Measurements from ENCODE around the gene PLXNA4.

PLXNA4 gene

DNA sequence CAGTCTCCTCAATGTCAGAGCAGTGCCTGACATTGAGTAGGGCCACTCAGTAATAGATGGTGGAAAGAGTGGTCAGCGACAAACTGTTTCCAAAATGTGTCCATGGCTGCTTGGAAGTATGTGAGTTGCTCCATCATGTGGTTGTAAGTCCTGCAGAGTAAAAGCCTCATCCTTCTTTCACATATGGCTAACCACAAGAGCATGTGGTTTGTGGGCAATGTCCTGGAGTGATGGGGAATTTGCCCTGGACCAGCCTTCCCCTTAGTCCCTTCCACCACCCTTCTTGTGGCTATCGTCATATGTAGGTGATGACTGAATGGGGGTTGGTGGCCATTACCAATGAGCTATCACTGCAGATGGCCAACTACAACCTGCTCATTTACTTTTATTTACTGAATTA is 33.0 kb upstream of the PLXNA4 start:
- TF ChIP-seq ZNF311 (tag by site-specific recombination; IDR thresholded peaks at IDR 0.05; ENCODE audit: borderline replicate concordance) (no peak), ZSCAN16 (tag by site-specific recombination; IDR thresholded peaks at IDR 0.05) (no peak), ZNF785 (tag by site-specific recombination; IDR thresholded peaks at IDR 0.05) (no peak), BCL11B (tag by site-specific recombination; IDR thresholded peaks at IDR 0.05; ENCODE audit: low read depth) (no peak), ZNF501 (tag by site-specific recombination; IDR thresholded peaks at IDR 0.05) (no peak)
- no peaks in the 10 kb centered on the region for H3K4me1 ChIP-seq (ENCODE audit: control insufficient read depth, insufficient read depth, low read length)
- ChIA-PET POLR2A (no interaction called here), CTCF (interaction anchor here (0.8 to 0.9 kb wide), 2 partner anchors 25 to 29 kb away, joined by 3 to 4 read pairs; no protein-coding TSS in a partner anchor)
- no peaks in the 10 kb centered on the region for H3K9me3 ChIP-seq (ENCODE audit: control insufficient read depth, insufficient read depth, low read depth, low read length)
- H3K27ac ChIP-seq (ENCODE audit: extremely low read depth, low read depth, low read length): no peak overlapping the region
- H3K4me3 ChIP-seq (ENCODE audit: low read depth, low read length): no peak overlapping the region
- no peaks in the 10 kb centered on the region for H3K36me3 ChIP-seq (ENCODE audit: control insufficient read depth in 2 of 2, insufficient read depth in 1 of 2, low read length in 2 of 2)

DNA sequence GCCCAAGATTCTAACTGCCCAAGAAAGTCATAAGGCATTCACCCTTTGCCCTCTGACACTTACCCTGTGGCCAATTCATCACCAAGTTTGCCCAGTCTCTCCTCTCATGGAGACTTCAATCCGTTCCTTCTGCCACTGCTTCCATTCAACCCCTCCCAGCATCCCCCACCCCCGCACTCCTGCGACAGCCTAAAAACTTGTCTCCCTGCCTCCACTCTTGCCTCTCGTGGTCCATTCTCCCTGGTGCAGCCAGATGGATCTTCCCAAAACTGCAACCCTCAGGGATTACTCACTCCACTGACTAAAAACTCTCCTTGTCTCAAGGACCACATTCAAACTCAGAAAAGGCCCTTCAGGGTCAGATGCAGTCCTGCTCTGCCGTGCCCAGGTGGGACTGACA is 32.3 kb upstream of the PLXNA4 start:
- CTCF ChIA-PET: no interaction called here
- Histone ChIP-seq H3K4me1 (ENCODE audit: control insufficient read depth, insufficient read depth, low read length) (no peaks in the 10 kb centered on the region), H3K4me3 (ENCODE audit: low read depth, low read length) (no peak overlapping the region), H3K27ac (ENCODE audit: extremely low read depth, low read depth, low read length) (no peak overlapping the region), H3K9me3 (ENCODE audit: control insufficient read depth, insufficient read depth, low read depth, low read length) (no peaks in the 10 kb centered on the region), H3K36me3 (ENCODE audit: control insufficient read depth in 2 of 2, insufficient read depth in 1 of 2, low read length in 2 of 2) (no peaks in the 10 kb centered on the region)
- TF ChIP-seq PRDM1 (tag by site-specific recombination; IDR thresholded peaks at IDR 0.05) (0 out of 2 replicates have a peak, but pooled peaks have one; percentile 28), ZNF266 (tag by site-specific recombination; IDR thresholded peaks at IDR 0.05; ENCODE audit: low read depth) (no peak), YY1 (tag by site-specific recombination; IDR thresholded peaks at IDR 0.05) (no peak), YY2 (tag by site-specific recombination; IDR thresholded peaks at IDR 0.05) (no peak)
- TF ChIP-seq, protein P1, sequence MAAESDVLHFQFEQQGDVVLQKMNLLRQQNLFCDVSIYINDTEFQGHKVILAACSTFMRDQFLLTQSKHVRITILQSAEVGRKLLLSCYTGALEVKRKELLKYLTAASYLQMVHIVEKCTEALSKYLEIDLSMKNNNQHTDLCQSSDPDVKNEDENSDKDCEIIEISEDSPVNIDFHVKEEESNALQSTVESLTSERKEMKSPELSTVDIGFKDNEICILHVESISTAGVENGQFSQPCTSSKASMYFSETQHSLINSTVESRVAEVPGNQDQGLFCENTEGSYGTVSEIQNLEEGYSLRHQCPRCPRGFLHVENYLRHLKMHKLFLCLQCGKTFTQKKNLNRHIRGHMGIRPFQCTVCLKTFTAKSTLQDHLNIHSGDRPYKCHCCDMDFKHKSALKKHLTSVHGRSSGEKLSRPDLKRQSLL (tag by site-specific recombination; IDR thresholded peaks at IDR 0.05): no peak
- POLR2A ChIA-PET: no interaction called here

DNA sequence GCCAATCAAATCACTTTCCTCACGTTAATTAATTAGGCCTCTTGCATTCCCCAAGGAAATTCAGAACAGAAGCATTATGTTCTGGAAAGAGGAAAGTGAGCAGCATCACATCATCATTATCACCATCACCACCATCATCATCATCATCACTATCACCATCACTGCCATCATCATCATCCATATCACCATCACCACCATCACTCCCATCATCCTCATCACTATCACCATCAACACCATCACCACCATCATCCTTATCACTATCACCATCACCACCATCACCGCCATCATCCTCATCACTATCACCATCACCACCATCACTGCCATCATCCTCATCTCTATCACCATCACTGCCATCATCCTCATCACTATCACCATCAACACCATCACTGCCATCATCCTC is 31.4 kb upstream of the PLXNA4 start:
- no peak overlapping the region for H3K27ac ChIP-seq (ENCODE audit: extremely low read depth, low read depth, low read length)
- TF ChIP-seq, protein P2, sequence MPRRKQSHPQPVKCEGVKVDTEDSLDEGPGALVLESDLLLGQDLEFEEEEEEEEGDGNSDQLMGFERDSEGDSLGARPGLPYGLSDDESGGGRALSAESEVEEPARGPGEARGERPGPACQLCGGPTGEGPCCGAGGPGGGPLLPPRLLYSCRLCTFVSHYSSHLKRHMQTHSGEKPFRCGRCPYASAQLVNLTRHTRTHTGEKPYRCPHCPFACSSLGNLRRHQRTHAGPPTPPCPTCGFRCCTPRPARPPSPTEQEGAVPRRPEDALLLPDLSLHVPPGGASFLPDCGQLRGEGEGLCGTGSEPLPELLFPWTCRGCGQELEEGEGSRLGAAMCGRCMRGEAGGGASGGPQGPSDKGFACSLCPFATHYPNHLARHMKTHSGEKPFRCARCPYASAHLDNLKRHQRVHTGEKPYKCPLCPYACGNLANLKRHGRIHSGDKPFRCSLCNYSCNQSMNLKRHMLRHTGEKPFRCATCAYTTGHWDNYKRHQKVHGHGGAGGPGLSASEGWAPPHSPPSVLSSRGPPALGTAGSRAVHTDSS (tag by site-specific recombination; IDR thresholded peaks at IDR 0.05): peak; percentile 90
- no peak for TF ChIP-seq ZBTB1 (tag by site-specific recombination; IDR thresholded peaks at IDR 0.05)
- no peak for TF ChIP-seq ZNF571 (tag by site-specific recombination; IDR thresholded peaks at IDR 0.05)
- H3K36me3 ChIP-seq (ENCODE audit: control insufficient read depth in 2 of 2, insufficient read depth in 1 of 2, low read length in 2 of 2): no peaks in the 10 kb centered on the region
- no peaks in the 10 kb centered on the region for H3K9me3 ChIP-seq (ENCODE audit: control insufficient read depth, insufficient read depth, low read depth, low read length)
- ChIA-PET CTCF (no interaction called here), POLR2A (no interaction called here)
- no peaks in the 10 kb centered on the region for H3K4me1 ChIP-seq (ENCODE audit: control insufficient read depth, insufficient read depth, low read length)
- no peak overlapping the region for H3K4me3 ChIP-seq (ENCODE audit: low read depth, low read length)

DNA sequence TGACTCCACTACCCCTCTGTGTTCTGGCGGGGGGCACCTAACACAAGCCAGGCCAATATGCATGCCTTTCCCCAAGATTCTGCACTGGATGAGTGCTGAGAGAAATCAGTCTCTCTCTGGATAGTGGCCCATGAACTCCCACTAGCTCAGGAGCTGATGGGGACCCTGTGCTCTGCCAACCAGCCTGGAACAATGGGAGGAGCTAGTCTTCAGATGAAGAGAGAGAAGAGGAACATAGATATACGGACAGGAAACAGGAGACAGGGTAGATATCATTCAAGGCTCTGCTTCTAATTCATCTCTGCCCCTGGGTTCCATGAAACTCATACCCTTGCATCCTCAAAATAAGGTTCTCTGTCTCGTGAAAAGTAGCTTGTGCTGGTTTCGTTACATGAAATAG is 27.9 kb upstream of the PLXNA4 start:
- no peak overlapping the region for H3K4me3 ChIP-seq (ENCODE audit: low read depth, low read length)
- ChIA-PET CTCF (interaction anchor here (1.1 kb wide), 1 partner anchor 16 kb away, joined by 3 read pairs; no protein-coding TSS in a partner anchor), POLR2A (no interaction called here)
- H3K27ac ChIP-seq (ENCODE audit: extremely low read depth, low read depth, low read length): no peak overlapping the region
- H3K4me1 ChIP-seq (ENCODE audit: control insufficient read depth, insufficient read depth, low read length): no peaks in the 10 kb centered on the region
- no peaks in the 10 kb centered on the region for H3K36me3 ChIP-seq (ENCODE audit: control insufficient read depth in 2 of 2, insufficient read depth in 1 of 2, low read length in 2 of 2)
- no peaks in the 10 kb centered on the region for H3K9me3 ChIP-seq (ENCODE audit: control insufficient read depth, insufficient read depth, low read depth, low read length)
- TF ChIP-seq ZNF341 (tag by site-specific recombination; IDR thresholded peaks at IDR 0.05; ENCODE audit: low read depth): no peak
- no peak for TF ChIP-seq ZNF214 (tag by site-specific recombination; IDR thresholded peaks at IDR 0.05; ENCODE audit: borderline replicate concordance)
- no peak for TF ChIP-seq GLIS2 (tag by site-specific recombination; IDR thresholded peaks at IDR 0.05)
- no peak for TF ChIP-seq ZNF785 (tag by site-specific recombination; IDR thresholded peaks at IDR 0.05)
- no peak for TF ChIP-seq FEZF1 (tag by site-specific recombination; IDR thresholded peaks at IDR 0.05)
- no peak for TF ChIP-seq ZNF155 (tag by site-specific recombination; IDR thresholded peaks at IDR 0.05)
- no peak for TF ChIP-seq ZNF202 (tag by site-specific recombination; IDR thresholded peaks at IDR 0.05; ENCODE audit: borderline replicate concordance)
- no peak for TF ChIP-seq ZNF768 (tag by site-specific recombination; IDR thresholded peaks at IDR 0.05)
- no peak for TF ChIP-seq ZNF133 (tag by site-specific recombination; IDR thresholded peaks at IDR 0.05)
- TF ChIP-seq, protein P3, sequence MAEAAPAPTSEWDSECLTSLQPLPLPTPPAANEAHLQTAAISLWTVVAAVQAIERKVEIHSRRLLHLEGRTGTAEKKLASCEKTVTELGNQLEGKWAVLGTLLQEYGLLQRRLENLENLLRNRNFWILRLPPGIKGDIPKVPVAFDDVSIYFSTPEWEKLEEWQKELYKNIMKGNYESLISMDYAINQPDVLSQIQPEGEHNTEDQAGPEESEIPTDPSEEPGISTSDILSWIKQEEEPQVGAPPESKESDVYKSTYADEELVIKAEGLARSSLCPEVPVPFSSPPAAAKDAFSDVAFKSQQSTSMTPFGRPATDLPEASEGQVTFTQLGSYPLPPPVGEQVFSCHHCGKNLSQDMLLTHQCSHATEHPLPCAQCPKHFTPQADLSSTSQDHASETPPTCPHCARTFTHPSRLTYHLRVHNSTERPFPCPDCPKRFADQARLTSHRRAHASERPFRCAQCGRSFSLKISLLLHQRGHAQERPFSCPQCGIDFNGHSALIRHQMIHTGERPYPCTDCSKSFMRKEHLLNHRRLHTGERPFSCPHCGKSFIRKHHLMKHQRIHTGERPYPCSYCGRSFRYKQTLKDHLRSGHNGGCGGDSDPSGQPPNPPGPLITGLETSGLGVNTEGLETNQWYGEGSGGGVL (tag by site-specific recombination; IDR thresholded peaks at IDR 0.05): no peak
- TF ChIP-seq BCL11B (tag by site-specific recombination; IDR thresholded peaks at IDR 0.05; ENCODE audit: low read depth): no peak
- TF ChIP-seq ZNF514 (tag by site-specific recombination; IDR thresholded peaks at IDR 0.05): no peak
- TF ChIP-seq, protein P4, sequence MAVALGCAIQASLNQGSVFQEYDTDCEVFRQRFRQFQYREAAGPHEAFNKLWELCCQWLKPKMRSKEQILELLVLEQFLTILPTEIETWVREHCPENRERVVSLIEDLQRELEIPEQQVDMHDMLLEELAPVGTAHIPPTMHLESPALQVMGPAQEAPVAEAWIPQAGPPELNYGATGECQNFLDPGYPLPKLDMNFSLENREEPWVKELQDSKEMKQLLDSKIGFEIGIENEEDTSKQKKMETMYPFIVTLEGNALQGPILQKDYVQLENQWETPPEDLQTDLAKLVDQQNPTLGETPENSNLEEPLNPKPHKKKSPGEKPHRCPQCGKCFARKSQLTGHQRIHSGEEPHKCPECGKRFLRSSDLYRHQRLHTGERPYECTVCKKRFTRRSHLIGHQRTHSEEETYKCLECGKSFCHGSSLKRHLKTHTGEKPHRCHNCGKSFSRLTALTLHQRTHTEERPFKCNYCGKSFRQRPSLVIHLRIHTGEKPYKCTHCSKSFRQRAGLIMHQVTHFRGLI (tag by site-specific recombination; IDR thresholded peaks at IDR 0.05): no peak

Measured in HEK293 (cell line).